Vagina (tissue), 2 donors: Measurements from ENCODE around the gene CKS1B. TPM values are rescaled to one million over a fixed set of nuclear protein-coding genes. Genes with fewer than 3 reads are reported as not detected.

Experiments
- DNase-seq, 2 donors: peaks; one replicate each; pipeline ENCODE4 v3.0.0-alpha.2; 2017; ENCODE audit errors: extremely low spot score in 2 of 2
- H3K27ac ChIP-seq: fragments of 200-600 bp; sonication (generic); one replicate; pipeline ENCODE4 v1.5.1; 2019
- H3K27me3 ChIP-seq: fragments of 200-600 bp; sonication (generic); one replicate; pipeline ENCODE4 v1.5.1; 2019
- H3K36me3 ChIP-seq, 2 donors: fragments of 200-600 bp; sonication (generic); one replicate each; pipeline ENCODE4 v1.5.1; 2017 to 2019
- H3K4me1 ChIP-seq: fragments of 200-600 bp; sonication (generic); one replicate; pipeline ENCODE4 v1.5.1; 2019
- H3K4me3 ChIP-seq, 2 donors: fragments of 200-600 bp; sonication (generic); 1 replicate in 1 of 2; 2 replicates in 1 of 2; pipeline ENCODE4 v1.5.1; 2016 to 2019
- H3K9me3 ChIP-seq: fragments of 200-600 bp; sonication (generic); one replicate; pipeline ENCODE4 v1.5.1; 2019
- POLR2A ChIP-seq, 2 donors: fragments of 450-650 bp; IDR thresholded peaks; one replicate each; pipeline ENCODE4 v1.6.1; 2017; ENCODE audit warnings: antibody characterized with exemption in 2 of 2, mild to moderate bottlenecking in 2 of 2, moderate library complexity in 2 of 2
- POLR2AphosphoS5 ChIP-seq, 2 donors: sonication (generic); formaldehyde crosslinking; IDR thresholded peaks; one replicate each; pipeline ENCODE4 v1.9.0; 2017; ENCODE audit warnings: antibody characterized with exemption in 2 of 2, mild to moderate bottlenecking in 2 of 2, low read depth in 1 of 2; ENCODE audit not compliant: insufficient read depth in 1 of 2
- intact Hi-C: fragments of 100-400 bp; cut with DNase I; formaldehyde crosslinking; loops from one replicate; pipeline ENCODE4 v1.15.1; 2023
- total RNA-seq: library from RNA; depleted of rRNA; stranded (reverse); fragments of >200 nt; gene quantifications from one replicate; pipeline ENCODE4 v1.2.3, GENCODE V29; 2016
- TF ChIP-seq, protein P1 (sequence below), 3 experiments: fragments of 450-650 bp in 2 of 3; fragments of 200-600 bp in 1 of 3; sonication (generic) in 1 of 3; IDR thresholded peaks; one replicate each; pipeline ENCODE4 v1.5.1; 2017 to 2019; ENCODE audit warnings: antibody characterized with exemption in 3 of 3, mild to moderate bottlenecking in 2 of 3, moderate library complexity in 2 of 3

The CKS1B gene
- total RNA-seq, 1 donor from 2014 or later, result 30.4 TPM

DNA sequence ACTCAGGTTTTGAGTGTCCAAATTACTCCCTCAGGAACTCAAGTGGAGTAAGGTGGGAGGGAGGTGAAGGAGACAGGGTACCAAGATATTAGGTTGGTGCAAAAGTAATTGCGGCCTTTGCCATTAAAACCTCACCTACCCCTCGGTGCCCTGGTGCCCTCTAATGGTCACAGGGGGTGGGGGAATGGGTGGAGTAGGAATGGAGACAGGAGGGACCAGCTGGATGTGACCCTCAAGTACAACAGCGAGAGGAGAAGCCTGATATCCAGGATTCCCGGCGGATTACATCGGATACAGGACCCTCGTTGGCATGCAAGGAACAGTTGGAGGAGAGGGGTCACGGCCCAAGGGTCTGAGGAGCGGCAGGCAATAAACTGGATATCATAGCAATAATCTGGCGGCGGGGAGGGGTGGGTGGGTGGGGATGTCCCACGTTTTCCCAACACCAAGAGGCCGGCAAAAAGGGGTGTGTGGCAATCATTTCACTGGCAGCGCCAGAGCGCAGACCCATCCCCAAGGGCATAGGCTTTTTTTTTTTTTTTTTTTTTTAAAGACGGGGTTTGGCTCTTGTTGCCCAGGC, 23.8 kb downstream of the CKS1B start:
- DNase-seq, result no peak
- no peaks in the 10 kb centered on the region for H3K27me3 ChIP-seq
- no peak overlapping the region for H3K4me3 ChIP-seq
- TF ChIP-seq POLR2AphosphoS5 (IDR thresholded peaks at IDR 0.05; ENCODE audit: insufficient read depth in 1 of 2, low read depth in 1 of 2) (no peak), POLR2A (IDR thresholded peaks at IDR 0.05) (no peak)
- TF ChIP-seq, protein P1, sequence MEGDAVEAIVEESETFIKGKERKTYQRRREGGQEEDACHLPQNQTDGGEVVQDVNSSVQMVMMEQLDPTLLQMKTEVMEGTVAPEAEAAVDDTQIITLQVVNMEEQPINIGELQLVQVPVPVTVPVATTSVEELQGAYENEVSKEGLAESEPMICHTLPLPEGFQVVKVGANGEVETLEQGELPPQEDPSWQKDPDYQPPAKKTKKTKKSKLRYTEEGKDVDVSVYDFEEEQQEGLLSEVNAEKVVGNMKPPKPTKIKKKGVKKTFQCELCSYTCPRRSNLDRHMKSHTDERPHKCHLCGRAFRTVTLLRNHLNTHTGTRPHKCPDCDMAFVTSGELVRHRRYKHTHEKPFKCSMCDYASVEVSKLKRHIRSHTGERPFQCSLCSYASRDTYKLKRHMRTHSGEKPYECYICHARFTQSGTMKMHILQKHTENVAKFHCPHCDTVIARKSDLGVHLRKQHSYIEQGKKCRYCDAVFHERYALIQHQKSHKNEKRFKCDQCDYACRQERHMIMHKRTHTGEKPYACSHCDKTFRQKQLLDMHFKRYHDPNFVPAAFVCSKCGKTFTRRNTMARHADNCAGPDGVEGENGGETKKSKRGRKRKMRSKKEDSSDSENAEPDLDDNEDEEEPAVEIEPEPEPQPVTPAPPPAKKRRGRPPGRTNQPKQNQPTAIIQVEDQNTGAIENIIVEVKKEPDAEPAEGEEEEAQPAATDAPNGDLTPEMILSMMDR (IDR thresholded peaks at IDR 0.05), result no peak
- intact Hi-C loops, result no loop called here
- H3K9me3 ChIP-seq, result no peaks in the 10 kb centered on the region
- H3K27ac ChIP-seq, result peak overlapping the region; percentile 99
- no peaks in the 10 kb centered on the region for H3K36me3 ChIP-seq
- peaks cover 25% of the 10 kb centered on the region for H3K4me1 ChIP-seq

DNA sequence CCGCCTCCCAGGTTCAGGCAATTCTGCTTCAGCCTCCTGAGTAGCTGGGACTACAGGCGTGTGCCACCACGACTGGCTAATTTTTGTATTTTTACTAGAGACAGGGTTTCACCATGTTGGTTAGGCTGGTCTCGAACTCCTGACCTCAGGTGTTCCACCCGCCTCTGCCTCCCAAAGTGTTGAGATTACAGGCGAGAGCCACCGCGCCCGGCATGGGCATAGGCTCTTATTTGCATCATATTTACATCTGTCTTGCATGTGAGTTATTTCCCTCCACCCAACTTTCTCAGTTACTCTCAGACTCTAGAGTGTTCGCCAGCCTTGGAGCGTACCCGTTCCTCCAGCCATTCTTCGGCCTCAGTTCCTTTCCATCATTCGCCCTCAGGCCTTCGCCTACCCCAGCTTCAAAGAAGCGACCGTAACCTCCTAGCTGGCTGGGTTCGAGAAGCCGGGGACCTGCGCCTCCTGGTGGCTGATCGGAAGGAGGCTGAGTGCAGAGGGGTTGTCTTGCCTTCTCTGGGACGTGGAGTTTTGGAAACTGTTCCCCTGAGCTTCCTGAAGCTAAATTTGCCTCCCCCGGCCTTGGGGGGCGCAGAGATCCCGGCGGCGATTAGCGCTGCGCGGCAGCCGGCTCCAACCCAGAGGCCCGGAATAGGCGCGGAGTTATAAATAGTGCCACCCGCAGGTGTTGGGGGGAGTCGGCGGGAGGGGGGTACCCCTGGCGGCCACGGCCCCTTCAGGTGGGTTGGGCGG, 24.5 kb downstream of the CKS1B start:
- intact Hi-C loops, result no loop called here

DNA sequence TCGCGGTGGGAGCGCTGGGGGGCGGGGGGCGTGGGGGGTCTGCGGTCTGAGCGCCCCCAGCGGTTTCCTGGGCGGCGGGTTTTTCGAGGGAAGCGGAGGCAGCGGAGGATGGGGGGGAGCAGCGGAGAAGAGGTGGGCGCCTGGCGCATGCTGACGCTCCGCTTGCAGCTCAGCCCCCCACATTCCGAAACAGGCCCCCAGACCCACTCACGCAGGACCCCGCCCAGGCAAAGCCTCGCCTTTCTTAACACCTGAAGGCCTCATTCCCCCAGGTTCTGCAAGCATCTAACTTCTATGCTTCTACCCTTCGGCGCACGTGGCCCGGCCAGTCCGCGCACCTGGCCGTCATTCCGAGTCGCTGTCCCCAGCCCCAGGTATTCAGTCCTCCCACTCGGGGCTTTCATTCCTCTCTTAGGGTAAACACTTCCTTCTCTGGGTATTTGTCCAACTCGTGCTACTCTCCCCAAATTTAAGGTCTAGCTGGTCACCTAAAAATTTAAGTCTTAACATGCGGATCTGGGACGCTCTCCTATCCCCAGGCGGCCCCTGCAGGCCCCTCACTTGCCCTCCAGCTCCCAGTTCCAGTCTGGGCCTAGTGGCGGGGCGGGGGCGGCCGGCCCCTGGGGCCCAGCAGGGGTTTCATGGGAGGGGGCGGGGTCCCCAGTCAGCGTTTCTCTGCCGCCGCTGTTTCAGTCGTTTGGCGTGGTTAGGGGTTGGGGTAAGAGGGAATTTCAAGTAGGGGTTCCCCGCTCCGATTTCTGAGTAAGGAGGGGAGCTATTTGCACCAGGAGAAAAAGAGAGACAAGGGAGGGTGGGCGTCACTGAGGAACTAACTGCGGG, 25.3 kb downstream of the CKS1B start:
- H3K27ac ChIP-seq, result peak overlapping the region; percentile 99
- DNase-seq, result peak in 1 of 2 donors; percentile 92
- no peaks in the 10 kb centered on the region for H3K36me3 ChIP-seq
- intact Hi-C loops, result loop anchor here (2.0 to 5.0 kb wide), 4 partner anchors 17 to 672 kb away; partner anchors contain the start of genes ADAM15 and ATP8B2
- H3K9me3 ChIP-seq, result no peaks in the 10 kb centered on the region
- no peak for TF ChIP-seq POLR2AphosphoS5 (IDR thresholded peaks at IDR 0.05; ENCODE audit: insufficient read depth in 1 of 2, low read depth in 1 of 2)
- TF ChIP-seq, protein P1 (IDR thresholded peaks at IDR 0.05), result no peak
- no peak for TF ChIP-seq POLR2A (IDR thresholded peaks at IDR 0.05)
- peak overlapping the region; percentile 84 to 85 for H3K4me3 ChIP-seq
- no peaks in the 10 kb centered on the region for H3K27me3 ChIP-seq
- H3K4me1 ChIP-seq, result peaks cover 38% of the 10 kb centered on the region

More for the DNA sequence above, 24.5 kb downstream of the CKS1B start:
- Histone ChIP-seq H3K27me3 (no peaks in the 10 kb centered on the region), H3K36me3 (no peaks in the 10 kb centered on the region), H3K4me3 (peak overlapping the region; percentile 84 to 85), H3K27ac (peak overlapping the region; percentile 99), H3K9me3 (no peaks in the 10 kb centered on the region), H3K4me1 (peaks cover 30% of the 10 kb centered on the region)
- TF ChIP-seq POLR2A (IDR thresholded peaks at IDR 0.05) (no peak), POLR2AphosphoS5 (IDR thresholded peaks at IDR 0.05; ENCODE audit: insufficient read depth in 1 of 2, low read depth in 1 of 2) (peak; percentile 24 to 54)
- TF ChIP-seq, protein P1 (IDR thresholded peaks at IDR 0.05), result peak; percentile 62 to 83 (median 77)
- DNase-seq, result no peak

DNA sequence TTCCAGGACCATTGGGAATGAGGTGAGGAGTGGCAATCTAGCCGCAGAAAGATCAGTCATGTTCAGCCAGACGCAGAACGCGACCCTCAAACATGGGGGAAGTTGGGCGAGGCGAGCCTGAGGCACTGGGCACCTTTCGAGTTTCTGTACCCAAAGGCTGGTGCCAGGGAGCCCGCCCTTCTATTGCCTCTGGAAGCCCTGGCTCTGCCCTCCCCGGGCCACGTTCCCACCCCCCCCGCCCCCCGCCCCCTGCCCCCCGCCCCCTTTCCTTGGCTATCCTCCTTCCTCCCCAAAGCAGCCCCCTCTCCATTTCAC, 25.9 kb downstream of the CKS1B start:
- Histone ChIP-seq H3K27ac (peak overlapping the region; percentile 99), H3K9me3 (no peaks in the 10 kb centered on the region), H3K36me3 (no peaks in the 10 kb centered on the region), H3K27me3 (no peaks in the 10 kb centered on the region), H3K4me1 (peaks cover 44% of the 10 kb centered on the region), H3K4me3 (peak overlapping the region; percentile 84 to 85)
- intact Hi-C loops, result loop anchor here (2.0 to 5.0 kb wide), 4 partner anchors 16 to 673 kb away; partner anchors contain the start of genes ADAM15 and ATP8B2
- TF ChIP-seq, protein P1 (IDR thresholded peaks at IDR 0.05), result no peak
- TF ChIP-seq POLR2AphosphoS5 (IDR thresholded peaks at IDR 0.05; ENCODE audit: insufficient read depth in 1 of 2, low read depth in 1 of 2) (no peak), POLR2A (IDR thresholded peaks at IDR 0.05) (no peak)
- DNase-seq, result no peak
